Neuron (in vitro differentiated cells): ENCODE results near the gene MPEG1.

Experiments
- H2AFZ ChIP-seq: one replicate; pipeline ENCODE4 v1.6.1; 2013; ENCODE audit warnings: low read depth, mild to moderate bottlenecking, inconsistent platforms, low read length, moderate library complexity
- H3K27me3 ChIP-seq: one replicate; pipeline ENCODE4 v1.6.1; 2013; ENCODE audit warnings: low read length; ENCODE audit not compliant: insufficient read depth
- H3K36me3 ChIP-seq: one replicate; pipeline ENCODE4 v1.6.1; 2013; ENCODE audit warnings: low read length; ENCODE audit not compliant: insufficient read depth
- H3K4me1 ChIP-seq: one replicate; pipeline ENCODE4 v1.6.1; 2013; ENCODE audit warnings: low read length; ENCODE audit not compliant: insufficient read depth
- H3K4me3 ChIP-seq: 2 replicates; pipeline ENCODE4 v1.5.1; 2013; ENCODE audit warnings: mild to moderate bottlenecking, low read length, moderate library complexity
- H3K9me3 ChIP-seq: one replicate; pipeline ENCODE4 v1.6.1; 2013; ENCODE audit warnings: low read length

MPEG1 gene

DNA sequence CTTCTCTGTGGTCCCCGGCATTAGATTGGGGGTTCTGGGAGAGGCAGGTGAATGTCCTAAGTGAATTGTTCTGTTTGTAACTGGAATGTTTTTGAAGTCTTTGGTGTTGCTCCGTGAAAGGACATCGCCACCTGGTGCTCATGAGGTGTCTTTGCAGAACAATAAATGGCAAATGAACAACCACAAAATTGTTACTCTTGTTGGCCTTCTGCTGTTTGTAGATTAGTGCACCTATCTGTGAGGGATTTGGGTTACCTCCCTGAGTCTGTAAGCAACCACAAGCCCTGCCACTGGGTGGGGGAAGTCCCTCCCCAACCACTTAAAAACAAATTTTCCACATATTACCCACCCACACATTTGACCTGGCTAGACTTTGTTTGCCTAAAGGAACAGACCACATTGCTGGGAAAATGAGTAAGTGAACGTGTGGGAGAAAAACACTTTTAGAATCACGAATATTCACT is 4.7 kb downstream of the MPEG1 start:
- peaks cover 63% of the 10 kb centered on the region for H3K36me3 ChIP-seq
- no peak overlapping the region for H3K4me3 ChIP-seq
- no peaks in the 10 kb centered on the region for H3K9me3 ChIP-seq
- H2AFZ ChIP-seq: no peak overlapping the region
- H3K27me3 ChIP-seq: no peaks in the 10 kb centered on the region
- peaks cover 9% of the 10 kb centered on the region for H3K4me1 ChIP-seq

DNA sequence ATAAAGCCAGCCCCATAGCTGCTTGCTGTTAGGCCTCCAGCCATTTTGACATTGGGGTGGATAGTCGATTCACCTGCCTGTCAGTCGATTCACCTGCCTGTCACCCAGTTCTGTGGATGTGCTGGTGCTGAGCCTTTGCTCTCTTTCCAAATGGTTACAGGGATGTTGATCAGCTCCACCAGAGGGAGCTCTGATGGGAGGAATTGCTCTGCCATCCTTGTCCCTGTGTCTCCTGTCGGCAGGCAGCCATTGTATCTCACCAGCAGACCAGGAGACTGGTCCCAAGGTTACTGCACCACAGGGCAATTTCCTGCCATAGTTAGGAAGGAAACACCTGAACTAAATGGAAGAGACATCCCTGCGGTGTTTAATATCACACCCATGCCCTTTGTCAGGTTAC is 6.1 kb downstream of the MPEG1 start:
- Histone ChIP-seq H2AFZ (no peak overlapping the region), H3K4me3 (no peak overlapping the region), H3K36me3 (peaks cover 77% of the 10 kb centered on the region), H3K9me3 (no peaks in the 10 kb centered on the region), H3K27me3 (no peaks in the 10 kb centered on the region), H3K4me1 (peaks cover 9% of the 10 kb centered on the region)

DNA sequence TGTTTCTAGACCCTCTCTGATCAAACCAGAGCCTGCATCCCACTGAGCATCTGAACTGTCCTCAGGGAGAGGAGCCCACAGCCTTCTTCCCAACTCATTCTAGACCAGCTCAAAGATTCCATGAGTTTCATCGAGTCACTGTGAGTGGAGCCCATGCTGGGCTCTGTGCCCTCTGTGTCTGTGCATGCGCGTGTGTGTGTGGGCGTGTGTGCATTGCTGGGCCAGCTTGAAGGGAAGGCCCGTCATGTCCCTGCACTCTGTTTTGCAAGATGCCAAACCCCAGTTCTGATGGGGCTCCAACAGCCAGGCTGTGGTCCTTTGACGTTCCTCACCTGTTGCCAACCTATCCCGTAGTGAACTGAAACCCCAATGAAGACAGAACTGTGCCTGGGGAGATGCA is 7.1 kb downstream of the MPEG1 start:
- Histone ChIP-seq H2AFZ (no peak overlapping the region), H3K4me1 (peaks cover 9% of the 10 kb centered on the region), H3K4me3 (no peak overlapping the region), H3K9me3 (no peaks in the 10 kb centered on the region), H3K27me3 (no peaks in the 10 kb centered on the region), H3K36me3 (peaks cover 85% of the 10 kb centered on the region)

DNA sequence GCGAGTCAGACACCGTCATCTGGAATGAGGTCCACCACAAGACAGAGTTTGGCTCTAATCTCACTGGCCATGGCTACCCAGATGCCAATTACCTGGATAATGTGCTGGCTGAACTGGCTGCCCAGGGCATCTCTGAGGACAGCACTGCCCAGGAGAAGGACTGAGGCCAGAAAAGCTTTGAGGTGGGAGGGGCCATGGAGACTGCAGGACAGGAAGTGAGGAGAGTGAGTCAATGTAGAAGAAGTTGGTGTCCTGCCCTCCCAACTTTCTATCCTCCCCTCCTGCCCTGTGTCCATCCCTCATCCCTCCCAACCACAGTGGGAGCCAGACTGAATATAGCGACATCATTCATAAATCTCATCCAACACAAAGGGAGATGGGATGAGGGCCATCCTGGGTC is 8.0 kb downstream of the MPEG1 start:
- Histone ChIP-seq H2AFZ (no peak overlapping the region), H3K4me3 (no peak overlapping the region), H3K9me3 (no peaks in the 10 kb centered on the region), H3K4me1 (peaks cover 9% of the 10 kb centered on the region), H3K27me3 (no peaks in the 10 kb centered on the region), H3K36me3 (peaks cover 92% of the 10 kb centered on the region)

DNA sequence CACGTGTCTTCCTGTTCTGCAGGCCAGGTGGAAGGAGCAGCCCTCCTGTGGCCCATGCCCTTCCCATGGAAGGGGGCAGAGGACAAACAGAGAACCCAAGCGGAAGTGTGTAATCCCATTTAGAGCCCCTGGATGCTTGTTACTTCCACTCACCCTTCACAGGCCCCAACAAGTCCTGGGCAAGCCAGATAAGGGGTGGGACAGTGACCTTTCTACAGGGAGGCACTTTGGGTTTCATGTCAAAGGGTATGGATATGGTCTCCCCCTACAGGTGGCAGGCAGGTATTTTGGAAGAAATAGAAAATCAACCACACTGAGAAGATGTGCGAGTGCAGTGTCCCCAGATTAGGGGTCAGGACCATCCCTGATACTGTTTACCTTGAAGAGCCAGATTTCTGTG is 11.4 kb downstream of the MPEG1 start:
- Histone ChIP-seq H3K9me3 (peaks cover 2% of the 10 kb centered on the region), H3K36me3 (peaks cover 98% of the 10 kb centered on the region), H3K27me3 (no peaks in the 10 kb centered on the region), H3K4me1 (peaks cover 5% of the 10 kb centered on the region), H2AFZ (no peak overlapping the region), H3K4me3 (no peak overlapping the region)

DNA sequence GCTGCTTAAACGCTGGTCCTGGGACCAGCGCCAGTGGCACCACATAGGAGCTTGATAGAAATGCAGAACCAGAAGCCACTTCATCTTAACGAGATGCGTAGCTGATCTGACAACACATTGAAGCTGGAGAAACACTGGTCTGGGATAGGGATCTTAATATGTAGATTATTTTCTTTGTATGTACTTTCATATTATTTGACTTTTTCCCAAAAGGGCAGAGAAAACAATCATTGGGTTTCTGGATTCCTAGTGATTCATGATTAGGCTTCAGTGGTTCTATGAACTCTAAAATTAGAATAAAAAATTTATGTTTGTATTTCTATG is 12.3 kb downstream of the MPEG1 start:
- H3K4me1 ChIP-seq: peaks cover 5% of the 10 kb centered on the region
- H3K36me3 ChIP-seq: peaks cover 99% of the 10 kb centered on the region
- no peak overlapping the region for H2AFZ ChIP-seq
- H3K27me3 ChIP-seq: no peaks in the 10 kb centered on the region
- H3K9me3 ChIP-seq: peaks cover 7% of the 10 kb centered on the region
- no peak overlapping the region for H3K4me3 ChIP-seq

DNA sequence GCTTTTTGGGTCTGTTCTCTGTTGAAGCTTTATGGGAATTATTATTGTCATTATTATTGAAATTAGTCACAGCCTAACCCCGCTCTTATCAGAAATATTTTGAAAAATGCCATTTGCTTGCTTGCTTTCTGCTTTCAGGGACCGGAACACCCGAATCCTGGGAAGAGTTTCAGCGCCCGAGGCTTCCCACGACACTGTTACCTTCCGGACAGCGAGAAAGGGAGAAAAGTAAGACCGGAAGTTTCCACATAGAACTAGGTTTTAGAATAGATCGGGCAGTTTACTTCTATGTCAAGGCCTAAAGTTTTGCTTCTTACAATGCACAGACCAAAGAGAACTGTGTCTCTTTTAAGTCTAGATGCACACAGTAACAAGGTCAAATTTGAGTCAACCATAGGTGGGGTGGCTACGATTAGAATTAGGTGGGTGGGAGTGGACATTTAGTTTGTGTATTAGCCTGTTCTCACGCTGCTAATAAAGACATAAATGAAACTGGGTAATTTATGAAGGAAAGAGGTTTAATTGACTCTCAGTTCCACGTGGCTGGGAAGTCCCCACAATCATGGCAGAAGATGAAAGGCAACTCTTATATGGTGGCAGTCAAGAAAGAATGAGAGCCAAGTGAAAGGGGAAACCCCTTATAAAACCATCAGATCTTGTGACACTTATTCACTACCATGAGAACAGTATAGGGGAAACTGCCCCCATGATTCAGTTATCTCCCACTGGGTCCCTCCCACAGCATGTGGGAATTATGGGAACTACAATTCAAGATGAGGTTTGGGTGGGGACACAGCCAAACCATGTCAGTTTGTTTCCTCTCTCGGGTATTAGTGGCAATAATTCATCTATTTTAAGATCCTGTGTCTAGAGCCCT is 12.9 kb downstream of the MPEG1 start:
- peaks cover 12% of the 10 kb centered on the region for H3K9me3 ChIP-seq
- no peak overlapping the region for H2AFZ ChIP-seq
- H3K36me3 ChIP-seq: peaks cover 99% of the 10 kb centered on the region
- H3K4me1 ChIP-seq: peaks cover 5% of the 10 kb centered on the region
- no peaks in the 10 kb centered on the region for H3K27me3 ChIP-seq
- H3K4me3 ChIP-seq: no peak overlapping the region

DNA sequence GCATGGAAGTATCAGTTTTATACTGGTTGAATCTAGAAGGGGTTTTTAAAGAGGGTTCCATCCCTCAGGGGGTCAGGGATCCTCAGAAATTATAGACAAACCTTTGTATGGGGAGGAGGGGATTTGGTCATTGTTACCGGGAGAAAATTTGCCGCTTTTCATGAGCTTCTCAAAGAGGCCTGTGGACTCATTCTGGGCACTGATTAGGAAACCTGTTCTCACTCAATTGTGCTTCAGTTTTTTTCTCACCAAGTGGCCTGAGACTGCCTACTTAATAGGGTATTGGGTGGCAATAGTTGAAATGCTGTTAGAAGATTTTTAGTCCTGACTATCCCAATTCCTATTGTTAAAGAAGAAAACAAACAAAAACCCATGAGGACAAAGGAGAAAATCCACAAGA is 14.0 kb downstream of the MPEG1 start:
- Histone ChIP-seq H3K4me3 (no peak overlapping the region), H2AFZ (no peak overlapping the region), H3K27me3 (no peaks in the 10 kb centered on the region), H3K4me1 (peaks cover 5% of the 10 kb centered on the region), H3K36me3 (peaks cover 99% of the 10 kb centered on the region), H3K9me3 (peaks cover 15% of the 10 kb centered on the region)

DNA sequence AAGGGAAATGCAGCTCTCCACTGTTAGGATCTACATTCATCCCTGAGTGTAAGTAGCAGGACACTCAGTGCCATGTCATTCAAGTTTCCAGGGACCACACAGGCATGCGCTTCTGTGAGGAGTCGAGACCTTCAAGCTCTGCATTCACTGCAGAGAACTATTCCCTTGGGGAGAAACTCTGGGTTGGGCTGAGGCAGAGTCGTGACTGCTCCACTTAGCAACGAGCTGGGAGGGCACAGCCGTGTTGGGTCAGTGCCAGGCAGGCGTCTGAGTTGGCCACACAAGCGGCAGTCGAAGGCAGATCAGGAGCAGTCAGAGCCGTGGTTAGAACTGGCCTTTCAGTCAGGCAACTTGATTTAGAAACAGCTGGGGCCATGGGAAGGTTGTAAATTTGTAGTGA is 14.7 kb downstream of the MPEG1 start:
- H3K36me3 ChIP-seq: peaks cover 99% of the 10 kb centered on the region
- peaks cover 5% of the 10 kb centered on the region for H3K4me1 ChIP-seq
- H3K9me3 ChIP-seq: peaks cover 15% of the 10 kb centered on the region
- H2AFZ ChIP-seq: no peak overlapping the region
- no peak overlapping the region for H3K4me3 ChIP-seq
- H3K27me3 ChIP-seq: no peaks in the 10 kb centered on the region

DNA sequence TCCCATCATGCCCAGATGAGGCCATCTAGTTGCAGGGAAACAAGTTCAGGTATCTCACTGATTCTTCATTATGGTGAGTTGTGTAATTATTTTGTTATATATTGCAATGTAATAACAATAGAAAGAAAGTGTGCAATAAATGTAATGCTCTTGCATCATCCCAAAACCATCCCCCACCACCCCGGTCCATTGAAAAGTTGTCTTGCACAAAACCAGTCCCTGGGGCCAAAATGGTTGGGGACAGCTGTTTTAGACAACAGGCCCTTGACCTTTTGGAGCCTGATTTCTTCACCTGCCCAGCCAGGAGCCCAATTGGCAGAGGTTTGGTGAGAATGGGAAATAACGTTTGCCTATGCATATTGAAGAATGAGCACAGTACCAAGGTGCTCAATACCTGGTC is 15.9 kb downstream of the MPEG1 start:
- no peak overlapping the region for H3K4me3 ChIP-seq
- peaks cover 15% of the 10 kb centered on the region for H3K9me3 ChIP-seq
- H3K36me3 ChIP-seq: peaks cover 99% of the 10 kb centered on the region
- no peak overlapping the region for H2AFZ ChIP-seq
- H3K27me3 ChIP-seq: no peaks in the 10 kb centered on the region
- peaks cover 5% of the 10 kb centered on the region for H3K4me1 ChIP-seq

DNA sequence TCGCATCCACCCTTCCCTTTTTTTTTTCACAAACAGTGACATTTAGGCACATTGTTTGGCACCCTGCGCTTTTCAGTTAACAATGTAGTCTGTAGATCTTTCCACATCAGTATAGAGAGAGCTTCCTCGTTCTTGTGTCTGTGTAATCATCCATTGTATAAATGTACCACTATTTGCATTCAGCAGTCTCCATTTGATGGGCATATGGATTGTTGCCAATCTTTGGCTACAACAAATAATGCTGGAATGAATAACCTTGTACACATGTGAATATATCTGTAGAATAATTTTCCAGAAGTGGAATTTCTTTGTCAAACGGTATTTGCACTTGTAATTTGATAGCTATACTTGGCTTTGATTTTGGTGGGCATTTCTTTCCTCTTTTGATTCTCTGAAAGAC is 17.1 kb downstream of the MPEG1 start:
- Histone ChIP-seq H3K27me3 (no peaks in the 10 kb centered on the region), H2AFZ (no peak overlapping the region), H3K4me1 (peaks cover 5% of the 10 kb centered on the region), H3K36me3 (peaks cover 99% of the 10 kb centered on the region), H3K9me3 (peaks cover 15% of the 10 kb centered on the region), H3K4me3 (no peak overlapping the region)

DNA sequence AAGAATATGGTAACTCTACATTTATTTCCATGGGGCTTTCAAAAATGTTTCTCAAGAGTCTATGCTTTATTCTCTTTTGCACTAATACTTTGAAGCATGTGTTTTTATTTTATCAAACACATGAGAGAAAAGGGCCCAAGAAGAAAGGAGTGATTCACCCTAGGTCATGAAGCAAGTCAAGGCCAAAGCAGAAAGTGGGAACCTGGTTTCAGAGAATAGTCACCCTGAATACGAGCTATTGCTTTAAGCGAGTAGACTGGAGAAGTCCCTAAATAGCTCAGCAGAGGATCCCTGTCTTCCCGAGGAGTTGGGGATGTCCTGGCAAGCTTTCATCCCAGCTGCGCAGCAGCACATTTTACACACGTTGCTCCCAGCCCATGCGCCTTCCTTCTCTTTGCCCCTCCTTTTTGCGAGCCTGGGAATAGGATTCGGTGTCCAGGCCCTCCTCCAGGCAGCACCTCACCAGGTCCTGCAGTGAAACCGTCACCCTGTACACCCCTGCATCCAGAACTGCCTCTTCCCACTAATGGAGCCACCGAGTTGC is 19.1 kb downstream of the MPEG1 start:
- Histone ChIP-seq H2AFZ (no peak overlapping the region), H3K36me3 (peaks cover 100% of the 10 kb centered on the region), H3K27me3 (no peaks in the 10 kb centered on the region), H3K4me3 (no peak overlapping the region), H3K4me1 (peaks cover 5% of the 10 kb centered on the region), H3K9me3 (peaks cover 15% of the 10 kb centered on the region)

DNA sequence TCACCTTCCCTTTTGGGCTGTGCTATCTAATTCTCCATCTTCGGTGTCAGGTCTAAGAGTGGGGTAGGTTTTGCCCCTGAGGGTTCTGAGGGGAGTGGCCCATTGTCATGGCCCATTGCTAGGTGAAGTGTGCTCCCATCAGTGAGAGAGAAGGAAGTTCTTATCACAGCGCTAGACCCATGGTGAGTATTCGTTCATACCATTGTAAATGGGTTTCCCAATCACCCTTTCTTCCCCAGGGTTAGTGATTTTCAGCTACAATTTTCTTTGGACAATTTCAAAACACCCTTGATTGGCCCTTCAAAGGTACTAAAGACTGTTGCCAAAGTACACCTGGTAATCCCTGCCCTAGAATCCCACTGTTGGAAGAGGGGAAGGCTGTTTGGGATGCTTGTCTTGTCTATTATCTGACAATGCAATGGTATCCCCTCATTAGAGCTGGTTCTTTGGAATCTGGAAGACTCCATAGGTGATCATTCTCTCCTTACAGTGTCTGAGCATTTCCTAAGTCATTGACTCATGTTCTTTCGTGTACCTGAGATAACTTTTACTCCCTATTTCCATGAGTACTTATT is 20.2 kb downstream of the MPEG1 start:
- H3K36me3 ChIP-seq: peaks cover 100% of the 10 kb centered on the region
- H3K9me3 ChIP-seq: peaks cover 15% of the 10 kb centered on the region
- H2AFZ ChIP-seq: no peak overlapping the region
- H3K27me3 ChIP-seq: no peaks in the 10 kb centered on the region
- peaks cover 3% of the 10 kb centered on the region for H3K4me1 ChIP-seq
- no peak overlapping the region for H3K4me3 ChIP-seq
